NOMO-1 treated with DMSO at 0.1 percent for 48 hours (cell line): Measurements from ENCODE around the gene LRFN2.

Experiments
- DNase-seq: peaks from one replicate; lab custom pipeline; 2025; ENCODE audit not compliant: unreplicated experiment; lab: John Stamatoyannopoulos, UW

Gene LRFN2

GRCh38 chr6:40586369-40587201 lies 579 bp downstream of the LRFN2 start:
- DNase-seq, result no peak

GRCh38 chr6:40585651-40586269 lies 1.4 kb downstream of the LRFN2 start:
- no peak for DNase-seq

- no peak for DNase-seq
Observed at GRCh38 chr6:40585223-40585622, 1.9 kb downstream of the LRFN2 start.

- DNase-seq, result no peak
Observed at GRCh38 chr6:40584741-40585140, 2.4 kb downstream of the LRFN2 start.

GRCh38 chr6:40583709-40584108 lies 3.5 kb downstream of the LRFN2 start:
- DNase-seq, result no peak

- no peak for DNase-seq
Observed at GRCh38 chr6:40582892-40583291, 4.3 kb downstream of the LRFN2 start.

- DNase-seq, result no peak
Observed at GRCh38 chr6:40579101-40579500, 8.1 kb downstream of the LRFN2 start.

- no peak for DNase-seq
Observed at GRCh38 chr6:40577672-40578071, 9.5 kb downstream of the LRFN2 start.

- DNase-seq, result no peak
Observed at GRCh38 chr6:40573221-40573620, 13.9 kb downstream of the LRFN2 start.

- no peak for DNase-seq
Observed at GRCh38 chr6:40569162-40569910, 17.8 kb downstream of the LRFN2 start.

- no peak for DNase-seq
Observed at GRCh38 chr6:40568062-40568708, 19.0 kb downstream of the LRFN2 start.

GRCh38 chr6:40563111-40563510 lies 24.1 kb downstream of the LRFN2 start:
- no peak for DNase-seq

- no peak for DNase-seq
Observed at GRCh38 chr6:40559056-40559455, 28.1 kb downstream of the LRFN2 start.

- DNase-seq, result no peak
Observed at GRCh38 chr6:40558102-40558501, 29.1 kb downstream of the LRFN2 start.

GRCh38 chr6:40556881-40557280 lies 30.3 kb downstream of the LRFN2 start:
- DNase-seq, result no peak

GRCh38 chr6:40556023-40556422 lies 31.1 kb downstream of the LRFN2 start:
- DNase-seq, result no peak

- no peak for DNase-seq
Observed at GRCh38 chr6:40555092-40555491, 32.1 kb downstream of the LRFN2 start.

- DNase-seq, result no peak
Observed at GRCh38 chr6:40552941-40553340, 34.2 kb downstream of the LRFN2 start.

GRCh38 chr6:40551966-40552505 lies 35.1 kb downstream of the LRFN2 start:
- DNase-seq, result no peak

- peak; percentile 30 for DNase-seq
Observed at GRCh38 chr6:40550202-40551101, 36.7 kb downstream of the LRFN2 start.
